ENCODE measurements around the gene IL32. TPM values are rescaled to one million over a fixed set of nuclear protein-coding genes. Genes with fewer than 3 reads are reported as not detected.

Gene IL32
- total and polyA plus RNA-seq, 9 of the 15 experiments (the other 6 are each of a cell fraction or from before 2014, with no cell fraction given), result 0.21 to 2.2 (median 0.37) TPM; not detected in 3

DNA sequence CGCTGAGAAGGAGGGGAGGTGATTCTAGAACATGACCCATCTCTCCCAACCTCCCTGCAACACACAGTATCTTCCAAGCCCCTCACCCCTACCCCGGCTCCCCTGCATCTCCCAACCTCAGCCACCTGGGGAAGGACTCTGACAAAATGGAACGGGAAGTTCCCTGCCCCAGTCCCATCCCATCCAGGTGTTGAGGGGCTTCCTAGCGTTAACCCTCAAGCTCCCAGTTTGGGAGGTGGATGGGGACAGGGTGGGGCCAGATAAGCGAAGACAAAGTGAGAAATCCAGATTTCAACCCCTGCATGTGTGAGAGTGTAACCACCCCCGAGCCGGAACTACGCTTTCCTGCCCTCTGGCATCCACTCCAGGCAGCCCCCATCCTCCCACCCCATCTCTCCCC lies 31.8 kb downstream of the IL32 start:
- Histone ChIP-seq H3K36me3 (ENCODE audit: control insufficient read depth, insufficient read depth, low read length) (no peaks in the 10 kb centered on the region), H3K27me3 (ENCODE audit: control insufficient read depth in 2 of 2, insufficient read depth in 2 of 2, low read length in 2 of 2) (peaks cover 0 to 6% of the 10 kb centered on the region in 2 experiments; a peak in 2 of 5 replicates), H3K9me3 (replicated peaks; ENCODE audit: control insufficient read depth, insufficient read depth, low read depth, low read length) (no peaks in the 10 kb centered on the region), H3K79me2 (ENCODE audit: control insufficient read depth, insufficient read depth, low read length) (no peaks in the 10 kb centered on the region), H3K4me2 (ENCODE audit: insufficient read depth, low read length) (no peak overlapping the region), H3K4me1 (replicated peaks in 1 of 2; ENCODE audit: control insufficient read depth in 2 of 2, insufficient read depth in 2 of 2, low read length in 2 of 2) (peaks cover 19 to 34% of the 10 kb centered on the region in 2 experiments), H2AFZ (ENCODE audit: low read depth, low read length) (no peak overlapping the region), H3K9me1 (ENCODE audit: control insufficient read depth, insufficient read depth, low read length) (no peaks in the 10 kb centered on the region), H3K4me3 (no peak overlapping the region), H4K20me1 (replicated peaks; ENCODE audit: control insufficient read depth, insufficient read depth, low read length) (no peaks in the 10 kb centered on the region), H3K9ac (ENCODE audit: insufficient read depth in 1 of 2, low read depth in 2 of 2, low read length in 2 of 2) (no peak overlapping the region), H3K27ac (ENCODE audit: extremely low read depth, low read depth, low read length) (no peak overlapping the region)
- POLR2A ChIA-PET, result interaction anchor here (0.6 to 1.3 kb wide), 4 partner anchors 14 to 1342 kb away, joined by 3 to 4 read pairs (median 4); no protein-coding TSS in a partner anchor
- BruUV-seq (replicated peaks), result no TSS peak
- ATAC-seq (no peak), DNase-seq (ENCODE audit: extremely low read depth in 1 of 4, low spot score in 3 of 4) (no peak), FAIRE-seq (no peak)
- no peak for TF ChIP-seq ZNF280A (IDR thresholded peaks at IDR 0.05; ENCODE audit: low read depth, partially characterized antibody)
- TF ChIP-seq ELK3 (CRISPR knock-in tag; IDR thresholded peaks at IDR 0.05), result no peak
- TF ChIP-seq CHD1 (IDR thresholded peaks at IDR 0.05; ENCODE audit: low read length), result no peak
- no peak for TF ChIP-seq ZNF584 (CRISPR knock-in tag; IDR thresholded peaks at IDR 0.05; ENCODE audit: low read depth)
- no peak for TF ChIP-seq SIN3B (IDR thresholded peaks at IDR 0.05; ENCODE audit: low read depth)
- TF ChIP-seq ZNF24 (IDR thresholded peaks at IDR 0.05), result no peak
- TF ChIP-seq NFE2L1 (tag; IDR thresholded peaks at IDR 0.05; ENCODE audit: borderline replicate concordance, low read depth), result no peak
- TF ChIP-seq ZFX (CRISPR knock-in tag; IDR thresholded peaks at IDR 0.05), result no peak
- TF ChIP-seq NCOA1 (IDR thresholded peaks at IDR 0.05; ENCODE audit: low read depth), result no peak
- TF ChIP-seq, protein P1, sequence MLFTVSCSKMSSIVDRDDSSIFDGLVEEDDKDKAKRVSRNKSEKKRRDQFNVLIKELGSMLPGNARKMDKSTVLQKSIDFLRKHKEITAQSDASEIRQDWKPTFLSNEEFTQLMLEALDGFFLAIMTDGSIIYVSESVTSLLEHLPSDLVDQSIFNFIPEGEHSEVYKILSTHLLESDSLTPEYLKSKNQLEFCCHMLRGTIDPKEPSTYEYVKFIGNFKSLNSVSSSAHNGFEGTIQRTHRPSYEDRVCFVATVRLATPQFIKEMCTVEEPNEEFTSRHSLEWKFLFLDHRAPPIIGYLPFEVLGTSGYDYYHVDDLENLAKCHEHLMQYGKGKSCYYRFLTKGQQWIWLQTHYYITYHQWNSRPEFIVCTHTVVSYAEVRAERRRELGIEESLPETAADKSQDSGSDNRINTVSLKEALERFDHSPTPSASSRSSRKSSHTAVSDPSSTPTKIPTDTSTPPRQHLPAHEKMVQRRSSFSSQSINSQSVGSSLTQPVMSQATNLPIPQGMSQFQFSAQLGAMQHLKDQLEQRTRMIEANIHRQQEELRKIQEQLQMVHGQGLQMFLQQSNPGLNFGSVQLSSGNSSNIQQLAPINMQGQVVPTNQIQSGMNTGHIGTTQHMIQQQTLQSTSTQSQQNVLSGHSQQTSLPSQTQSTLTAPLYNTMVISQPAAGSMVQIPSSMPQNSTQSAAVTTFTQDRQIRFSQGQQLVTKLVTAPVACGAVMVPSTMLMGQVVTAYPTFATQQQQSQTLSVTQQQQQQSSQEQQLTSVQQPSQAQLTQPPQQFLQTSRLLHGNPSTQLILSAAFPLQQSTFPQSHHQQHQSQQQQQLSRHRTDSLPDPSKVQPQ (CRISPR knock-in tag; IDR thresholded peaks at IDR 0.05; ENCODE audit: borderline replicate concordance), result no peak
- no peak for TF ChIP-seq PREB (CRISPR knock-in tag; IDR thresholded peaks at IDR 0.05)
- TF ChIP-seq CSDE1 (IDR thresholded peaks at IDR 0.05), result no peak
- TF ChIP-seq ATF1 (CRISPR knock-in tag; IDR thresholded peaks at IDR 0.05), result no peak
- no peak for TF ChIP-seq ATF1 (tag; IDR thresholded peaks at IDR 0.05)
- no peak for TF ChIP-seq ZNF3 (CRISPR knock-in tag; IDR thresholded peaks at IDR 0.05)
- no peak for TF ChIP-seq ZC3H4 (CRISPR knock-in tag; IDR thresholded peaks at IDR 0.05; ENCODE audit: borderline replicate concordance)
- TF ChIP-seq FOXA1 (IDR thresholded peaks at IDR 0.05; ENCODE audit: borderline replicate concordance), result no peak
- CTCF ChIA-PET (ENCODE audit: low intra/inter-chr PET ratio), result no interaction called here
- in situ Hi-C loops (cut with MboI) (no loop called here), intact Hi-C loops (cut with micrococcal nuclease) (no loop called here)
- 15% methylated on average over 8 of the region's 8 CpGs for WGBS (ENCODE audit: insufficient coverage, low coverage, missing lambda C conversion rate)
